ENCODE measurements around the gene F7. TPM values are rescaled to one million over a fixed set of nuclear protein-coding genes. Genes with fewer than 3 reads are reported as not detected.

Gene F7
- total and polyA plus RNA-seq, 3 donors from 2014 or later, result 2.2 to 4.9 (median 2.4) TPM

- 77 to 84% methylated on average over 17 to 25 of the region's 25 CpGs for WGBS, 2 donors
- DNase-seq, result no peak
- Histone ChIP-seq H3K4me3 (peak overlapping the region in 1 of 2 donors; percentile 44), H3K36me3 (ENCODE audit: low read depth, missing control alignments) (no peaks in the 10 kb centered on the region), H3K9me3 (no peaks in the 10 kb centered on the region), H3K27ac (no peak overlapping the region), H3K4me1 (no peaks in the 10 kb centered on the region), H3K27me3 (no peaks in the 10 kb centered on the region)
- intact Hi-C loops (cut with DNase I; ENCODE audit: low total_unique reads), result no loop called here
- TF ChIP-seq CTCF (IDR thresholded peaks at IDR 0.05) (no peak), POLR2A (IDR thresholded peaks at IDR 0.05) (no peak)
Observed at GRCh38 chr13:113095146-113096051, 10.2 kb upstream of the F7 start.

GRCh38 chr13:113096052-113096744 is 9.4 kb upstream of the F7 start:
- Histone ChIP-seq H3K9me3 (no peaks in the 10 kb centered on the region), H3K27me3 (no peaks in the 10 kb centered on the region), H3K27ac (no peak overlapping the region), H3K36me3 (ENCODE audit: low read depth, missing control alignments) (no peaks in the 10 kb centered on the region), H3K4me3 (peak overlapping the region; percentile 29 to 44), H3K4me1 (no peaks in the 10 kb centered on the region)
- intact Hi-C loops (cut with DNase I; ENCODE audit: low total_unique reads), result no loop called here
- 75 to 82% methylated on average over 18 to 59 of the region's 61 CpGs for WGBS, 2 donors
- TF ChIP-seq CTCF (IDR thresholded peaks at IDR 0.05) (no peak), POLR2A (IDR thresholded peaks at IDR 0.05) (no peak)
- no peak for DNase-seq

GRCh38 chr13:113096745-113097305 is 8.8 kb upstream of the F7 start:
- Histone ChIP-seq H3K27me3 (no peaks in the 10 kb centered on the region), H3K27ac (no peak overlapping the region), H3K9me3 (no peaks in the 10 kb centered on the region), H3K4me1 (no peaks in the 10 kb centered on the region), H3K4me3 (peak overlapping the region; percentile 29 to 44), H3K36me3 (ENCODE audit: low read depth, missing control alignments) (no peaks in the 10 kb centered on the region)
- no peak for DNase-seq
- WGBS, 2 donors, result 64 to 80% methylated on average over 11 to 52 of the region's 52 CpGs
- TF ChIP-seq POLR2A (IDR thresholded peaks at IDR 0.05) (no peak), CTCF (IDR thresholded peaks at IDR 0.05) (no peak)
- intact Hi-C loops (cut with DNase I; ENCODE audit: low total_unique reads), result no loop called here

GRCh38 chr13:113097651-113098050 is 7.9 kb upstream of the F7 start:
- intact Hi-C loops (cut with DNase I; ENCODE audit: low total_unique reads), result no loop called here
- H3K36me3 ChIP-seq (ENCODE audit: low read depth, missing control alignments), result no peaks in the 10 kb centered on the region
- WGBS, 2 donors, result 73 to 79% methylated on average over 7 of the region's 7 CpGs
- TF ChIP-seq CTCF (IDR thresholded peaks at IDR 0.05), result no peak
- no peak for TF ChIP-seq POLR2A (IDR thresholded peaks at IDR 0.05)
- no peaks in the 10 kb centered on the region for H3K9me3 ChIP-seq
- no peak overlapping the region for H3K27ac ChIP-seq
- H3K4me3 ChIP-seq, result no peak overlapping the region
- no peaks in the 10 kb centered on the region for H3K27me3 ChIP-seq
- DNase-seq, result no peak
- no peaks in the 10 kb centered on the region for H3K4me1 ChIP-seq
